A673 (cell line): Measurements from ENCODE around the gene N4BP2.

ENCODE experiments used
- EZH2 ChIP-seq: fragments of 200-600 bp; sonication (generic); IDR thresholded peaks from 2 replicates; pipeline ENCODE4 v1.6.1; 2017; ENCODE audit warnings: borderline replicate concordance, low read depth, mild to moderate bottlenecking, mixed read lengths, antibody characterized with exemption, low read length; ENCODE audit not compliant: poor library complexity, severe bottlenecking
- TF ChIP-seq, protein P1 (sequence below): fragments of 300-800, 200-600 bp; sonication (generic); conservative IDR thresholded peaks from 2 replicates; pipeline ENCODE4 v1.5.1; 2017; ENCODE audit warnings: low read depth, mild to moderate bottlenecking, antibody characterized with exemption, low read length, moderate library complexity, mixed read lengths

DNA sequence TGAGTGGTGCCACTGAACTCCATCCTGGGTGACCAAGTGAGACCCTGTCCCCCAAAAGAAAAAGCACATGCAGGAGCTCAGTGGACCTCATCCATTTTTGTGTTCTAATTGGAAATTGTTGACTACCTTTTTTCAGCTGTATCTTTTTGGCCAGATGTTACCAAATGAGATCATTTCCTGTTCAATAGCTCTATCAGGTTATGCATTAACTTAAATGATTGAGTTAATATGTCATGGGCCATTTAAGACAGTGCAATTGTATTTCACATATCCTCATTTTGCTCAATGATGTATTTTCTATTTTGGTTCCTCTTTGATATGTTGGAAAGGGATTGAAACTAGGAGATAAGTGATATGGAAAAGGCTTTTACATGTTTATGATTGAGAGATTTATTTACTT is 113.9 kb downstream of the N4BP2 start:
- TF ChIP-seq, protein P1, sequence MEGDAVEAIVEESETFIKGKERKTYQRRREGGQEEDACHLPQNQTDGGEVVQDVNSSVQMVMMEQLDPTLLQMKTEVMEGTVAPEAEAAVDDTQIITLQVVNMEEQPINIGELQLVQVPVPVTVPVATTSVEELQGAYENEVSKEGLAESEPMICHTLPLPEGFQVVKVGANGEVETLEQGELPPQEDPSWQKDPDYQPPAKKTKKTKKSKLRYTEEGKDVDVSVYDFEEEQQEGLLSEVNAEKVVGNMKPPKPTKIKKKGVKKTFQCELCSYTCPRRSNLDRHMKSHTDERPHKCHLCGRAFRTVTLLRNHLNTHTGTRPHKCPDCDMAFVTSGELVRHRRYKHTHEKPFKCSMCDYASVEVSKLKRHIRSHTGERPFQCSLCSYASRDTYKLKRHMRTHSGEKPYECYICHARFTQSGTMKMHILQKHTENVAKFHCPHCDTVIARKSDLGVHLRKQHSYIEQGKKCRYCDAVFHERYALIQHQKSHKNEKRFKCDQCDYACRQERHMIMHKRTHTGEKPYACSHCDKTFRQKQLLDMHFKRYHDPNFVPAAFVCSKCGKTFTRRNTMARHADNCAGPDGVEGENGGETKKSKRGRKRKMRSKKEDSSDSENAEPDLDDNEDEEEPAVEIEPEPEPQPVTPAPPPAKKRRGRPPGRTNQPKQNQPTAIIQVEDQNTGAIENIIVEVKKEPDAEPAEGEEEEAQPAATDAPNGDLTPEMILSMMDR, result no peak
- no peak for TF ChIP-seq EZH2
